ENCODE results near the gene LNX1.

GRCh38 chr4:53574528-53574927 is 16.8 kb downstream of the LNX1 start:
- TF ChIP-seq ZBTB7A (IDR thresholded peaks at IDR 0.05; ENCODE audit: low read depth) = no peak
- TF ChIP-seq YY1 (IDR thresholded peaks at IDR 0.05; ENCODE audit: low read depth) = no peak
- TF ChIP-seq REST (IDR thresholded peaks at IDR 0.05; ENCODE audit: low read depth) = no peak

Measured in Ishikawa (cell line).